HepG2 (cell line): ENCODE data around the gene ITGA7. TPM values are rescaled to one million over a fixed set of nuclear protein-coding genes. Genes with fewer than 3 reads are reported as not detected.
A peak's percentile ranks its signal among the peaks of the same experiment; 100 is the strongest.

Source experiments
- CHD4 ChIP-seq: fragments of 200-600 bp; sonication (generic); IDR thresholded peaks from 2 replicates; pipeline ENCODE4 v1.7.0; 2017; ENCODE audit warnings: mild to moderate bottlenecking, low read length, borderline replicate concordance
- HOXA3 ChIP-seq: sonication (generic); formaldehyde crosslinking; IDR thresholded peaks from 2 replicates; pipeline ENCODE4 v1.5.0; 2020; ENCODE audit warnings: missing genetic modification reagents
- HOXA7 ChIP-seq: sonication (generic); formaldehyde crosslinking; IDR thresholded peaks from 2 replicates; pipeline ENCODE4 v1.8.1; 2022; ENCODE audit warnings: mild to moderate bottlenecking, missing genetic modification reagents, moderate library complexity
- SALL2 ChIP-seq: sonication (generic); formaldehyde crosslinking; IDR thresholded peaks from 2 replicates; pipeline ENCODE4 v1.8.1; 2023; ENCODE audit warnings: mild to moderate bottlenecking, missing genetic modification reagents, inconsistent platforms
- THAP11 ChIP-seq: IDR thresholded peaks from 2 replicates; pipeline ENCODE4 v1.6.1; 2016; ENCODE audit warnings: missing biosample characterization, missing genetic modification reagents
- THAP9 ChIP-seq: sonication (generic); formaldehyde crosslinking; IDR thresholded peaks from 2 replicates; pipeline ENCODE4; 2020; ENCODE audit warnings: missing genetic modification reagents, mild to moderate bottlenecking, borderline replicate concordance
- ZBTB8A ChIP-seq: sonication (generic); formaldehyde crosslinking; IDR thresholded peaks from 2 replicates; pipeline ENCODE4 v1.4.0; 2020; ENCODE audit warnings: mild to moderate bottlenecking, low read depth, missing genetic modification reagents, borderline replicate concordance
- ZNF234 ChIP-seq: sonication (generic); formaldehyde crosslinking; conservative IDR thresholded peaks from 2 replicates; pipeline ENCODE4 v1.5.1; 2020; ENCODE audit warnings: mild to moderate bottlenecking, missing genetic modification reagents
- ZNF354B ChIP-seq: sonication (generic); formaldehyde crosslinking; IDR thresholded peaks from 2 replicates; pipeline ENCODE4 v1.8.0; 2022; ENCODE audit warnings: mild to moderate bottlenecking, missing genetic modification reagents
- ZNF607 ChIP-seq: sonication (generic); formaldehyde crosslinking; IDR thresholded peaks from 2 replicates; pipeline ENCODE4 v1.5.1; 2020; ENCODE audit warnings: missing genetic modification reagents, mild to moderate bottlenecking, borderline replicate concordance
- ZNF614 ChIP-seq: IDR thresholded peaks from 2 replicates; pipeline ENCODE4 v1.6.1; 2018; ENCODE audit warnings: missing biosample characterization, missing genetic modification reagents, inconsistent platforms, borderline replicate concordance
- ZNF816 ChIP-seq: sonication (generic); formaldehyde crosslinking; IDR thresholded peaks from 2 replicates; pipeline ENCODE4 v1.8.0; 2022; ENCODE audit warnings: missing genetic modification reagents, mild to moderate bottlenecking, borderline replicate concordance
- polyA plus RNA-seq, 8 experiments: library from polyadenylated mRNA; depleted of rRNA in 3 of 8; stranded (reverse) in 7 of 8; unstranded in 1 of 8; fragments of >200 nt; fragmentation: Illumina TruSeq in 4 of 8; extraction: Trizol in 4 of 8; gene quantifications; 2 replicates each; pipeline versions ENCODE4 v1.2.1 to v1.2.3, GENCODE V29; 2011 to 2016; ENCODE audit warnings: low read depth in 4 of 8, missing spikeins in 1 of 8, mixed read lengths in 1 of 8; ENCODE audit not compliant: insufficient read depth in 1 of 8
- total RNA-seq, 5 experiments: library from RNA; depleted of rRNA; stranded (reverse); fragments of >200 nt; fragmentation: Illumina TruSeq; extraction: Trizol; gene quantifications; 2 replicates each; pipeline ENCODE4 v1.2.3, GENCODE V29; 2016; ENCODE audit warnings: low read depth in 1 of 5
- TF ChIP-seq, protein P1 (sequence below): sonication (generic); formaldehyde crosslinking; IDR thresholded peaks from 2 replicates; pipeline ENCODE4 v1.4.0; 2020; ENCODE audit warnings: missing genetic modification reagents
- TF ChIP-seq, protein P2 (sequence below): sonication (generic); formaldehyde crosslinking; IDR thresholded peaks from 2 replicates; pipeline ENCODE4 v1.5.0; 2020; ENCODE audit warnings: missing genetic modification reagents, mild to moderate bottlenecking, borderline replicate concordance

ITGA7 gene
- total and polyA plus RNA-seq, 2 of the 13 experiments (the other 11 are each of a cell fraction or from before 2014, with no cell fraction given): 0.65 to 0.75 TPM

DNA sequence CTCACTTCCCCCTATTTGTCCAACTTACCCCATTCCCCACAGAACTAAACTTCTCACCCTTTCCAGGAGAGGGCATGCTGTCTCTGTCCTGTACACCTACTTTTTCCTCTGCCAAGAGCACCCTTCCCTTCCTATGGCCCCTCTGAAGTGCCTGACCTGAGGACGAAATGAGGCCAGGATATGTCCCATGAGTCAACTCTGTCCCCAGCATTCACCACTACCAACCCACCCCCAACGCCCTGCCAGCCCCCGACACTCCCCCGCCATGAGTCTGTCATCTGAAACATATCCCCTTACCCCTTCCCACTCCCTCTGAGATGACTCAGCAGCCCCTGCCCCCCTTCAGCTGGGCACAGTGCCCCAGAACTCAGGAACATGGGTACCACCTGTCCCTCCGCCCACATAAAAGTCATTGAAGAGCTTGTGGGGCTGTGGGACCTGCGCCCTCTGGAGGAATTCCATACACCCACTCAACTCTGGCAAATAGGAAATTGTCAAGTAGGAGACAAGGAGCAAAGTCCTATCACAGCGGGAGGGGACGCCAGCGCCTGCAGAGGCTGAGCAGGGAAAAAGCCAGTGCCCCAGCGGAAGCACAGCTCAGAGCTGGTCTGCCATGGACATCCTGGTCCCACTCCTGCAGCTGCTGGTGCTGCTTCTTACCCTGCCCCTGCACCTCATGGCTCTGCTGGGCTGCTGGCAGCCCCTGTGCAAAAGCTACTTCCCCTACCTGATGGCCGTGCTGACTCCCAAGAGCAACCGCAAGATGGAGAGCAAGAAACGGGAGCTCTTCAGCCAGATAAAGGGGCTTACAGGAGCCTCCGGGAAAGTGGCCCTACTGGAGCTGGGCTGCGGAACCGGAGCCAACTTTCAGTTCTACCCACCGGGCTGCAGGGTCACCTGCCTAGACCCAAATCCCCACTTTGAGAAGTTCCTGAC lies 26.3 kb downstream of the ITGA7 start (continued):
- TF ChIP-seq, protein P1, sequence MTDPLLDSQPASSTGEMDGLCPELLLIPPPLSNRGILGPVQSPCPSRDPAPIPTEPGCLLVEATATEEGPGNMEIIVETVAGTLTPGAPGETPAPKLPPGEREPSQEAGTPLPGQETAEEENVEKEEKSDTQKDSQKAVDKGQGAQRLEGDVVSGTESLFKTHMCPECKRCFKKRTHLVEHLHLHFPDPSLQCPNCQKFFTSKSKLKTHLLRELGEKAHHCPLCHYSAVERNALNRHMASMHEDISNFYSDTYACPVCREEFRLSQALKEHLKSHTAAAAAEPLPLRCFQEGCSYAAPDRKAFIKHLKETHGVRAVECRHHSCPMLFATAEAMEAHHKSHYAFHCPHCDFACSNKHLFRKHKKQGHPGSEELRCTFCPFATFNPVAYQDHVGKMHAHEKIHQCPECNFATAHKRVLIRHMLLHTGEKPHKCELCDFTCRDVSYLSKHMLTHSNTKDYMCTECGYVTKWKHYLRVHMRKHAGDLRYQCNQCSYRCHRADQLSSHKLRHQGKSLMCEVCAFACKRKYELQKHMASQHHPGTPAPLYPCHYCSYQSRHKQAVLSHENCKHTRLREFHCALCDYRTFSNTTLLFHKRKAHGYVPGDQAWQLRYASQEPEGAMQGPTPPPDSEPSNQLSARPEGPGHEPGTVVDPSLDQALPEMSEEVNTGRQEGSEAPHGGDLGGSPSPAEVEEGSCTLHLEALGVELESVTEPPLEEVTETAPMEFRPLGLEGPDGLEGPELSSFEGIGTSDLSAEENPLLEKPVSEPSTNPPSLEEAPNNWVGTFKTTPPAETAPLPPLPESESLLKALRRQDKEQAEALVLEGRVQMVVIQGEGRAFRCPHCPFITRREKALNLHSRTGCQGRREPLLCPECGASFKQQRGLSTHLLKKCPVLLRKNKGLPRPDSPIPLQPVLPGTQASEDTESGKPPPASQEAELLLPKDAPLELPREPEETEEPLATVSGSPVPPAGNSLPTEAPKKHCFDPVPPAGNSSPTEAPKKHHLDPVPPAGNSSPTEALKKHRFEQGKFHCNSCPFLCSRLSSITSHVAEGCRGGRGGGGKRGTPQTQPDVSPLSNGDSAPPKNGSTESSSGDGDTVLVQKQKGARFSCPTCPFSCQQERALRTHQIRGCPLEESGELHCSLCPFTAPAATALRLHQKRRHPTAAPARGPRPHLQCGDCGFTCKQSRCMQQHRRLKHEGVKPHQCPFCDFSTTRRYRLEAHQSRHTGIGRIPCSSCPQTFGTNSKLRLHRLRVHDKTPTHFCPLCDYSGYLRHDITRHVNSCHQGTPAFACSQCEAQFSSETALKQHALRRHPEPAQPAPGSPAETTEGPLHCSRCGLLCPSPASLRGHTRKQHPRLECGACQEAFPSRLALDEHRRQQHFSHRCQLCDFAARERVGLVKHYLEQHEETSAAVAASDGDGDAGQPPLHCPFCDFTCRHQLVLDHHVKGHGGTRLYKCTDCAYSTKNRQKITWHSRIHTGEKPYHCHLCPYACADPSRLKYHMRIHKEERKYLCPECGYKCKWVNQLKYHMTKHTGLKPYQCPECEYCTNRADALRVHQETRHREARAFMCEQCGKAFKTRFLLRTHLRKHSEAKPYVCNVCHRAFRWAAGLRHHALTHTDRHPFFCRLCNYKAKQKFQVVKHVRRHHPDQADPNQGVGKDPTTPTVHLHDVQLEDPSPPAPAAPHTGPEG (CRISPR knock-in tag): no peak
- TF ChIP-seq ZNF816 (CRISPR knock-in tag) (peak; percentile 54; the same call in 1 of the 2 replicates), CHD4 (no peak), THAP9 (CRISPR knock-in tag) (peak; percentile 49; the same call in 1 of the 2 replicates), SALL2 (CRISPR knock-in tag) (no peak), ZNF607 (CRISPR knock-in tag) (no peak), HOXA3 (peak; percentile 71; the same call in 1 of the 2 replicates), ZNF354B (CRISPR knock-in tag) (no peak), HOXA7 (CRISPR knock-in tag) (no peak), ZNF234 (CRISPR knock-in tag) (0 out of 2 replicates have a peak, but pooled peaks have one; percentile 45), ZBTB8A (CRISPR knock-in tag) (no peak), ZNF614 (CRISPR knock-in tag) (peak; percentile 86; the same call in 1 of the 2 replicates), THAP11 (CRISPR knock-in tag) (peak; percentile 67)
- TF ChIP-seq, protein P2, sequence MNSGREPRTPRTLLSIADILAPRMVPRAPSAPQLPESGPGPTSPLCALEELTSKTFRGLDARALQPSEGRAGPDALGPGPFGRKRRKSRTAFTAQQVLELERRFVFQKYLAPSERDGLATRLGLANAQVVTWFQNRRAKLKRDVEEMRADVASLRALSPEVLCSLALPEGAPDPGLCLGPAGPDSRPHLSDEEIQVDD (CRISPR knock-in tag): no peak
